ENCODE results near the gene SORBS2. TPM values are rescaled to one million over a fixed set of nuclear protein-coding genes. Genes with fewer than 3 reads are reported as not detected.

SORBS2 gene
- polyA plus RNA-seq, 1 donor from 2014 or later = 46.0 TPM

GRCh38 chr4:185792384-185793115, 19.4 kb downstream of the SORBS2 start:
- H3K9me2 ChIP-seq (ENCODE audit: insufficient read depth, low read length) = no peaks in the 10 kb centered on the region
- no peaks in the 10 kb centered on the region for H3K36me3 ChIP-seq (ENCODE audit: insufficient read depth, low read length)
- no peak overlapping the region for H3K4me2 ChIP-seq (ENCODE audit: low read length)
- H4K20me1 ChIP-seq (ENCODE audit: insufficient read depth) = no peaks in the 10 kb centered on the region
- no peak overlapping the region for H2AFZ ChIP-seq (ENCODE audit: low read depth, low read length)
- H3K79me2 ChIP-seq (replicated peaks; ENCODE audit: insufficient read depth, low read length) = no peaks in the 10 kb centered on the region
- H3K9me3 ChIP-seq (ENCODE audit: low read length) = no peaks in the 10 kb centered on the region
- H3F3A ChIP-seq (ENCODE audit: insufficient read depth, low read length, poor library complexity, severe bottlenecking) = no peaks in the 10 kb centered on the region
- no peak overlapping the region for H3K4me3 ChIP-seq (ENCODE audit: low read length)
- TF ChIP-seq RAD21 (conservative IDR thresholded peaks at IDR 0.05) (no peak), MXI1 (conservative IDR thresholded peaks at IDR 0.05; ENCODE audit: poor library complexity, severe bottlenecking) (no peak), EP300 (conservative IDR thresholded peaks at IDR 0.05; ENCODE audit: poor library complexity, severe bottlenecking) (no peak), EZH2 (IDR thresholded peaks at IDR 0.05; ENCODE audit: borderline replicate concordance, insufficient read depth, low read length, poor library complexity, severe bottlenecking) (no peak)
- TF ChIP-seq, protein P1, sequence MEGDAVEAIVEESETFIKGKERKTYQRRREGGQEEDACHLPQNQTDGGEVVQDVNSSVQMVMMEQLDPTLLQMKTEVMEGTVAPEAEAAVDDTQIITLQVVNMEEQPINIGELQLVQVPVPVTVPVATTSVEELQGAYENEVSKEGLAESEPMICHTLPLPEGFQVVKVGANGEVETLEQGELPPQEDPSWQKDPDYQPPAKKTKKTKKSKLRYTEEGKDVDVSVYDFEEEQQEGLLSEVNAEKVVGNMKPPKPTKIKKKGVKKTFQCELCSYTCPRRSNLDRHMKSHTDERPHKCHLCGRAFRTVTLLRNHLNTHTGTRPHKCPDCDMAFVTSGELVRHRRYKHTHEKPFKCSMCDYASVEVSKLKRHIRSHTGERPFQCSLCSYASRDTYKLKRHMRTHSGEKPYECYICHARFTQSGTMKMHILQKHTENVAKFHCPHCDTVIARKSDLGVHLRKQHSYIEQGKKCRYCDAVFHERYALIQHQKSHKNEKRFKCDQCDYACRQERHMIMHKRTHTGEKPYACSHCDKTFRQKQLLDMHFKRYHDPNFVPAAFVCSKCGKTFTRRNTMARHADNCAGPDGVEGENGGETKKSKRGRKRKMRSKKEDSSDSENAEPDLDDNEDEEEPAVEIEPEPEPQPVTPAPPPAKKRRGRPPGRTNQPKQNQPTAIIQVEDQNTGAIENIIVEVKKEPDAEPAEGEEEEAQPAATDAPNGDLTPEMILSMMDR (IDR thresholded peaks at IDR 0.05; ENCODE audit: poor library complexity, severe bottlenecking) = no peak
- TF ChIP-seq, protein P2, sequence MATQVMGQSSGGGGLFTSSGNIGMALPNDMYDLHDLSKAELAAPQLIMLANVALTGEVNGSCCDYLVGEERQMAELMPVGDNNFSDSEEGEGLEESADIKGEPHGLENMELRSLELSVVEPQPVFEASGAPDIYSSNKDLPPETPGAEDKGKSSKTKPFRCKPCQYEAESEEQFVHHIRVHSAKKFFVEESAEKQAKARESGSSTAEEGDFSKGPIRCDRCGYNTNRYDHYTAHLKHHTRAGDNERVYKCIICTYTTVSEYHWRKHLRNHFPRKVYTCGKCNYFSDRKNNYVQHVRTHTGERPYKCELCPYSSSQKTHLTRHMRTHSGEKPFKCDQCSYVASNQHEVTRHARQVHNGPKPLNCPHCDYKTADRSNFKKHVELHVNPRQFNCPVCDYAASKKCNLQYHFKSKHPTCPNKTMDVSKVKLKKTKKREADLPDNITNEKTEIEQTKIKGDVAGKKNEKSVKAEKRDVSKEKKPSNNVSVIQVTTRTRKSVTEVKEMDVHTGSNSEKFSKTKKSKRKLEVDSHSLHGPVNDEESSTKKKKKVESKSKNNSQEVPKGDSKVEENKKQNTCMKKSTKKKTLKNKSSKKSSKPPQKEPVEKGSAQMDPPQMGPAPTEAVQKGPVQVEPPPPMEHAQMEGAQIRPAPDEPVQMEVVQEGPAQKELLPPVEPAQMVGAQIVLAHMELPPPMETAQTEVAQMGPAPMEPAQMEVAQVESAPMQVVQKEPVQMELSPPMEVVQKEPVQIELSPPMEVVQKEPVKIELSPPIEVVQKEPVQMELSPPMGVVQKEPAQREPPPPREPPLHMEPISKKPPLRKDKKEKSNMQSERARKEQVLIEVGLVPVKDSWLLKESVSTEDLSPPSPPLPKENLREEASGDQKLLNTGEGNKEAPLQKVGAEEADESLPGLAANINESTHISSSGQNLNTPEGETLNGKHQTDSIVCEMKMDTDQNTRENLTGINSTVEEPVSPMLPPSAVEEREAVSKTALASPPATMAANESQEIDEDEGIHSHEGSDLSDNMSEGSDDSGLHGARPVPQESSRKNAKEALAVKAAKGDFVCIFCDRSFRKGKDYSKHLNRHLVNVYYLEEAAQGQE (IDR thresholded peaks at IDR 0.05; ENCODE audit: borderline replicate concordance) = no peak
- H3K27me3 ChIP-seq (ENCODE audit: insufficient read depth, low read depth, low read length) = no peaks in the 10 kb centered on the region
- H3K27ac ChIP-seq (ENCODE audit: low read length) = no peak overlapping the region
- H3K9ac ChIP-seq (ENCODE audit: low read length) = no peak overlapping the region

DNA sequence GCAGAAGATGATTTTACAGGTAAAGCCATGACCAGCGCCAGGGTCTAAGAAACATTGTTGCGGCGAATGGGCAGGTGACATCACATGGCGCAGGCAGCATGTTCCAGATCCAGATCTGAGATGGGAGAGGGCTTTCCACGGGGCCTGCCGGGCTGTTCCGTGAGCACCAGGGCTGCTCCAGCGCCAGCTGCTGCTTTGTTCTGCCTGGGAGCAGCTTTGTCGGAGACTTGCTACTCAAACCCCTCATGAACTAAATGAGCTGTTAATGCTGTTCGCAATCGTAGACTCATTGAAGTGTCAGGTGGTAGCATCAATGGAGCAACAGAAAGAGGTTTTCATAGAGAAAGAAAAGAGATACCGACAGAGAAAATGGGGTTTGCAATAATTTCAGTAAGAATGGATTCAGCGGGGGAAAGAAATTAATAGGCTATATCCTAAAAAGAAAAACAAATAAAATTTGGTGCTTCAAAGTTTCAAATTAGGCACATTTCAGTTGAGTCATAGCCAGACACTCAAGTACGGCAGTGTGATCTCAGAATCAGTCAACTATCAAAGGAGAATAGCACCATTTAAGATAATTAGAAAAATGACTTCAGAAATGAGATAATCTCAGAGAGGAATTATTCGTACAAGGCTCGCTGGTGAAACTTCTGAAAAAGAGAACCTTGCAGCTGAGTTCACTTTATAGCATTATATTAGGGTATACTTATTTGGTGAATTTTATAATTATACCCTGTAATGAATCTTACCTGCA, 23.9 kb downstream of the SORBS2 start:
- Histone ChIP-seq H3F3A (ENCODE audit: insufficient read depth, low read length, poor library complexity, severe bottlenecking) (no peaks in the 10 kb centered on the region), H3K9ac (ENCODE audit: low read length) (no peak overlapping the region), H4K20me1 (ENCODE audit: insufficient read depth) (no peaks in the 10 kb centered on the region), H3K4me2 (ENCODE audit: low read length) (no peak overlapping the region), H3K9me3 (ENCODE audit: low read length) (no peaks in the 10 kb centered on the region), H3K79me2 (replicated peaks; ENCODE audit: insufficient read depth, low read length) (no peaks in the 10 kb centered on the region), H3K4me3 (ENCODE audit: low read length) (no peak overlapping the region), H3K27me3 (ENCODE audit: insufficient read depth, low read depth, low read length) (no peaks in the 10 kb centered on the region), H3K9me2 (ENCODE audit: insufficient read depth, low read length) (no peaks in the 10 kb centered on the region), H3K36me3 (ENCODE audit: insufficient read depth, low read length) (peaks cover 6% of the 10 kb centered on the region), H2AFZ (ENCODE audit: low read depth, low read length) (no peak overlapping the region), H3K27ac (ENCODE audit: low read length) (no peak overlapping the region)
- TF ChIP-seq, protein P2 (IDR thresholded peaks at IDR 0.05; ENCODE audit: borderline replicate concordance) = no peak
- TF ChIP-seq SMC3 (conservative IDR thresholded peaks at IDR 0.05; ENCODE audit: poor library complexity) (no peak), EP300 (conservative IDR thresholded peaks at IDR 0.05; ENCODE audit: poor library complexity, severe bottlenecking) (no peak), RAD21 (conservative IDR thresholded peaks at IDR 0.05) (no peak), TAF1 (IDR thresholded peaks at IDR 0.05; ENCODE audit: low read depth) (no peak), EZH2 (IDR thresholded peaks at IDR 0.05; ENCODE audit: borderline replicate concordance, insufficient read depth, low read length, poor library complexity, severe bottlenecking) (no peak)
- TF ChIP-seq, protein P1 (IDR thresholded peaks at IDR 0.05; ENCODE audit: poor library complexity, severe bottlenecking) = no peak
